Measurements from ENCODE around the gene VEPH1.

- TF ChIP-seq CTCF (IDR thresholded peaks at IDR 0.05), result no peak
- no peak for TF ChIP-seq POLR2A (IDR thresholded peaks at IDR 0.05)
These were observed 202.1 kb downstream of the VEPH1 start for GRCh38 chr3:157300981-157301663.

All from body of pancreas (tissue), 4 donors.